Cardiac septum (tissue), 1 donor: Measurements from ENCODE around the gene PCNX2. TPM values are rescaled to one million over a fixed set of nuclear protein-coding genes. Genes with fewer than 3 reads are reported as not detected.
"Not testable (repeated sequence)": the region's sequence is repeated elsewhere in the genome, so short reads cannot be mapped to it uniquely, and the experiment has no call there.

ENCODE experiments used
- DNase-seq: peaks from one replicate; pipeline ENCODE4 v3.0.0-alpha.2; 2020; ENCODE audit warnings: low spot score
- intact Hi-C: fragments of 100-400 bp; cut with DNase I; formaldehyde crosslinking; loops from one replicate; pipeline ENCODE4 v1.14.0; 2022
- total RNA-seq: library from RNA; stranded (reverse); fragmentation: NEBNext Ultra II Directional; extraction: Animal tissue kit (Norgen Biotek cat#: 25700); gene quantifications from one replicate; pipeline ENCODE4 v1.2.1, GENCODE V29; 2021
- donor health status: DM: no; HTN: no; CAD: no.

Gene PCNX2
- total RNA-seq, 1 donor from 2014 or later, result 4.2 TPM

DNA sequence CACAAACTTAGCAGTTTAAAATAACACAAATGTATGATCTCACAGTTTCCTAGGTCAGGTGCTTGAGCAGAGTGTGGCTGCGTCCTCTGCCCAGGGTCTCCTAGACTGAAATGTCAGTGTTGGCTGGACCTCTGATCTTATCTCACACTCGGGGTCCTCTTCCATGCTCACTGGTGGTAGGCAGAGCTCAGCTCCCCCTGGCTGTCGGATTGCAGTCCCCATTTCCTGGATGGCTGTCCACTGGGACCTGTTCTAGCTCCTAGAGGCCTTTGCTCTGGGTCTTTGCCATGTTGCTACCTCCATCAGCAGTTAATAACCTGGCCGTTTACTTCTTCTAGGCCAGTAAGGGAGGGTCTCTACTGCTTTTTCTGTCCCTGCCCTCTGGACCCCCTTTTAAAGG is 107.5 kb downstream of the PCNX2 start:
- DNase-seq, result no peak
- intact Hi-C loops, result no loop called here

DNA sequence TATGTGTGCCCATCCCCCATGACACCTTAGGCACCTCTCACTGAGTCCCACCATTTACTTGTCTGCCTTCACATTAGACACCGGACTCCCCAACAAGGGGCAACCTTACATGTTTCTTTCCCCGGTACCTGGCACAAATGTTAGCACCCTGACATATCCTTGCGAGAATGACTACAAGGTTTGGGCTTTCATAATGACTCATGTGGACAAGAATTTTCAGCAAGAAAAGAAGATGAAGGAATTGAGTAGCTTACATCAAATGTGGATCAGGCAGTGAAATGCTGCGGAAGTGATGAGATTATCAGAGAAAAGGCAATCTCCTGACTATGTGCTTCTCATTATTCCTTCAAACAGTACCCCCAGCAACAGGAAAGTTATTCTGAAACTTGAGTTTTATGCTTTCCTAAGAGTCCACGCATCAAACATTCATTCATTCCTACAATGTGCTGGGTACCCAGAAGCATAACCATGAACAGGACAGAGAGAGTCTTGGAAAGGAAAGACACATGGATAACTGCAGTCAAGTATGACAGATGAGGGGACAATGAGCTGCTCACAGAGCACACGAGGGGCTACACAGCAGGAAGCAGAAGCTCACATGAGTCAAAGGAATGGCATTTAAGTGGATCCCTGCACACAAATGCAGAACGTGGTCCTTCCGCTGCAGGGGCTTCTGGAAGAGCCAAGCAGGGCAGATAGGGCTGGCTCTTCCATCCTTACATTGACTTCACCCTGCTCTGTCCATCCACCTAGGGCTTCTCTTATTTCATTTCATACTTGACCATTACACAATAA is 112.1 kb downstream of the PCNX2 start:
- intact Hi-C loops, result no loop called here

DNA sequence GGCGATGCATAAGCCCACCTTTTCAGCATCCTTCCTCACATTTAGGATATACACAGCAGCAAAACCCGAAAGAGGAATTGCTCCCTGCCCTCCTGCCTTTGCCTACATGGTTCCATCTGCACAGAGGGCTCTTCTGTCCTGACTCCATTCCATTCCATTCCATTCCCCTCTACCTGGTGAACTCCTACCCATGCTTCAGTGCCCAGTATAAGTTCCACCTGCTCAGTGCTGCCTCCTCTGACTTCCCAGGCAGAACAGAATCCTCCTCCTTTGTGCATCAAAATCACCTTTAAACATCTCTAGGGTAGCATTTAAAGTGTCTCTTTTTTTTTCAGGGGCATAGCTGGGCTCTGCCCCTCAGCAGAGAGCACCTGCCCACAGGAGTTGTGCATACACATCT is 112.9 kb downstream of the PCNX2 start:
- DNase-seq, result no peak
- intact Hi-C loops, result no loop called here

More for the DNA sequence above, 112.1 kb downstream of the PCNX2 start:
- no peak for DNase-seq

DNA sequence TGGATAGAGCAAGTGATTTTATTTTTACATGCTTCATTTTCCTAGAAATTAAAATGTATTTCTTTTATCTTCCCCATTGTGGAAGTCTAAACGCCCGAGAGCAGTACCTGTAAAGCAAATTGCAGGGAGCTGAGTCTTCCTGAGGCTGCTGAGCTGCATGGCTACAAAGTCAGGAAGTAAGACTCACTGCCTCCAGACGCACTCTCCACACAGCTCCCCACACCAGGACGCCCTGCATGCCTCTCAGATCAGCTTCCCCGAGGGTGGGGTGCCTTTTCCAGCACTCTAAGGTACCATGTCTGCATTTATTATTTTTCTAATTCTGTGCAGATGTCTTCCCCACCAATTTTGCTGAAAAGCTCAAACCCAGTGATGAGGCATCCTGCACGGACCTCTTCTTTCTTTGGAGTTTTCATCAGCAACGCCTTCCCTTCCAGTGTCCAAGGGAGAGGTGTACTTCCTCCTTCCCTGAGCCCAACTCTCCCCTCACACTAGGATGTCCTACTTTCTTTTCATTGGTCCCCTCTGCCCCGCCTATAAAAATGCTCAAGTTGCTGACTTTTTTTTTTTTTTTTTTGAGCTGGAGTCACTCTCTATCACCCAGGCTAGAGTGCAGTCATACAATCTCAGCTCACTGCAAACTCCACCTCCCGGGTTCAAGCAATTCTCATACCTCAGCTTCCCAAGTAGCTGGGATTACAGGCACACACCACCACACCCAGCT is 114.7 kb downstream of the PCNX2 start:
- intact Hi-C loops, result no loop called here
- no peak for DNase-seq

DNA sequence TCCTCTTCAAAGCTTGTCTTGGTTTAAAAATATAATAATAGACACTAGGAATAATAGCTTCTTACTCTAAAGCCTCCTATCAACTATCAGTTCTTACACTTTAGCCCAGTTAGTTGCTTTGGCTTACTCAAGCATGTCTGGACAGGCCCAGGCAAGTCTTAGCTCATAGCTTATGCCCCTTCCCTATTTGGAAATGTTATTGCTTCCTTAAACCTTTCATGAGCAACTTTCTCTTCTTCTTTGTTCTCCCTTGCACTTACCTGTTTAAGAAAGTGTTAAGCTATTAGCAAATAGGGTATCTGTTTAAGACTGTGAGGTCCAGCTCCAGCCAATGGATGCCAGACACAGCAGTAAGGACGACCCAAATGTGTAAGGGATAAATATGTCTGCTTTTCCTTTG is 115.9 kb downstream of the PCNX2 start:
- intact Hi-C loops, DNase-seq: not testable (repeated sequence)

DNA sequence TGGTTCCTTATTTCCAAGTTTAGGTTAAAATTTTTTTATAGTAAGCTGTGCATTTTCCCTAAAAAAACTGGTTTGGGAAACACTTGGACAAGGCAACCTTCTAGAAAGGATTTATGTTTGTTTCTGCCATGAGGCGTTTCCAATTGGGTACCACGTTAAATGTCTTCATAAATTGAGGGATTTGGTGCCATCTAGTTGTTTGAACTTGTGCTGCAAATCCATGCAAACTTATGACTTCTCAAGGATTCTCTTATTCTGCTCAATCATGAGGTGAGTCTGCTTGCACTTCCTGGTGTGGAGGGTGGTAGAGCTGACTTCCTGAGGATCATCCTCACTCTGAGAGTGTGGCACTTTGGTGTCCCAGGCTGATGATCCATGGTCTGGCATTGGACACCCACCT is 123.3 kb downstream of the PCNX2 start:
- no peak for DNase-seq
- intact Hi-C loops, result loop anchor here (5.0 kb wide), 1 partner anchor 535 kb away; no protein-coding TSS in a partner anchor

DNA sequence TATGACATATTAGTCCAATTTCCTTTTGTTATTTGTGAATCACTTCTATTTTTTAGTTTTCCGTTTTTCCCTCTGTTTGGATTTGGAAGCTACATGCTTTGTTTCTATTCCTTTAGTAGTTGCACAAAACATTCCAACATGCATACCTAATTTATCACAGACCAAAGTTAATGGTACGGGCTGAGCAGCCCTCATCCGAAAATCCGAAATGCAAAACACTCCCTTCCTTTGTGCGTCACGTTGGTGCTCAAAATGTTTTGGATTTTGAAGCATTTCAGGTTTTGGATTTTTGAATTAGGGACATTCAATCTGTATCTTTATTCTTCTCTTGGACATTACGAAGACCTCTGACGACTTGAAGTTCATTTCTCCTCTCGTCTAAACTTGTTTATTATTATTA is 124.8 kb downstream of the PCNX2 start:
- intact Hi-C loops, result loop anchor here (5.0 kb wide), 1 partner anchor 533 kb away; no protein-coding TSS in a partner anchor

DNA sequence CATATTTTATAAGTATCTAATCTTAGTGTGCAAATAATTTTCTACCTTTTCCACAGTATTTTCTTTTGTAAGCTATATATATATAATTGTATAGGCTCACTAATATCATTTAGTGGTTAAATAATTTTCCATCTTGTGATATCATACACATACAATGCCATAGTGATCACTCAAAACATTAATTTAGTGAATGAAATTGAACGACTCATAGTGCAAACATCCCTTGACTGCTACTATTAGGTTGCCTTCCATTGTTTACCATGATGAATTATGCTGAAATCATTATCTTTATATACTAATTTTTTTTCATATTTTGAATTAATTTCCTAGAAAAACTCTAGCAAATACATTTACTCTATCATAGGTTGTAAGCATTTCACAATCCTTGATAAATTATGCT is 127.1 kb downstream of the PCNX2 start:
- intact Hi-C loops, result no loop called here
- DNase-seq, result no peak

More for the DNA sequence above, 124.8 kb downstream of the PCNX2 start:
- DNase-seq, result no peak

DNA sequence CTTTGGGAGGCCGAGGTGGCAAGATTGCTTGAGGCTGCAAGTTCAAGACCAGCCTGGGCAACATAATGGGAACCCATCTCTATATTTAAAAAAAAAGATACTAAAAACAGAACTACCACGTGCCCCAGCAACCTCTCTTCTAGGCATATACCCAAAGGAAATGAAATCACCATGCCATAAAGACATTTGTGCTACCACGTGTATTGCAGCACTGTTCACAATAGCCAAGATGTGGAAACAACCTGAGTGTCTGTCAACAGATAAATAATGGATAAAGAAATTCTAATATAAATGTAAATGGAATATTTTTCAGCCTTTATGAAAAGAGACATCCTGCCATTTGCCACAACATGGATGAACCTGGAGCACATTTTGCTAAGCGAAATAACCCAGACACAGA is 128.6 kb downstream of the PCNX2 start:
- intact Hi-C loops, result no loop called here

DNA sequence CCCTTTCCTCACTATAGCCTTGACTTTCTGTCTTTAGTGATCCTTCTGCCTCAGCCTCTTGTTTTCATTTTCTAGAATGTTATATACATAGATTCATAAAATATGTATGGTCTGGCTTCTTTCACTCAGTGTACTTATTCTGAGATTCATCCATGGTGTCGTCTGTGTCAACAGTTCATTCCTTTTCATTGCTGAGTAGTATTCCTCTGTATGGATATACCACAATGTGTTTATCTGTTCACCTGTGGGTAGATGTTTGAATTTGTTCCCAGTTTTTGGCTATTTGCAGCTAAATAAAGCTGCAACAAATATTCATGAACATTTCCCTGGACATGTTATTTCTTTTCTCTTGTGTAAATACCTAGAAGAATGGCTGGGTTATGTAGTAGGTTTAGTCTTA is 131.8 kb downstream of the PCNX2 start:
- intact Hi-C loops, result no loop called here
- no peak for DNase-seq

More for the DNA sequence above, 128.6 kb downstream of the PCNX2 start:
- DNase-seq, result no peak

DNA sequence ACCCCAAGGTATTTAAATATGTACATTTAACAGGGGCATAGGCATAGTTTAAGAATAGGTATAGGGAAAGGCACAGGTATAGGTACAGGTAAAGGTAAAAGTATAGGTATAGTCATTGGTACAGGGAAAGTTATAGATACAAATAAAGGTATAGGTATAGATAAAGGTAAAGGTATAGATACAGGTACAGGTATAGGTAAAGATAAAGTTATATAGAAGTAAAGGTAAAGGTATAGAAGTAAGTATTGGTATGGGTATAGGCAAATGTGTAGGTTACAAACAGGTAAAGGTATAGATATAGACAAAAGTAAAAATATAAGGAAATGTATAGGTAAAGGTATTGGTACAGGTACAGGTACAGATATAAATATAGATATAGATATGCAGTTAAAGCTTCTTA is 137.2 kb downstream of the PCNX2 start:
- intact Hi-C loops, result no loop called here
- no peak for DNase-seq

DNA sequence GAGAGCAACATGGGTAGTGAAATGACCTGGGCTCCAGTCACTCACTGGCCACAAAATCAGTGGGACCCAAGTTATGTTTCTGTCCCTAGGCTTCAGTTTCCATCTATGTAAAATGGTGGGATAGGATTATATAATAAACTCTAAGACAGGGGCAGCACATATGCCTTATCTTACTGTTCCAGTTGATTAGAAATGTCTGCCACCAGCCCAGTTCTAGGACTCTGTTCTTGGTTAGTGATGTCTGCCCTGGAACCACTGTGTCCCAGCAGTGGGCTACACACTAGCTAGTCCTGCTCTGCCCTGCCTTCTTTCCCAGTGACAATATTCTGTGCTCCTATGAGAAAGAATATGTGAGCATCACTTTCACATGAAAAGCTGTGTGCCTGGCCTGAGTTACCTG is 138.3 kb downstream of the PCNX2 start:
- DNase-seq, result no peak
- intact Hi-C loops, result no loop called here

DNA sequence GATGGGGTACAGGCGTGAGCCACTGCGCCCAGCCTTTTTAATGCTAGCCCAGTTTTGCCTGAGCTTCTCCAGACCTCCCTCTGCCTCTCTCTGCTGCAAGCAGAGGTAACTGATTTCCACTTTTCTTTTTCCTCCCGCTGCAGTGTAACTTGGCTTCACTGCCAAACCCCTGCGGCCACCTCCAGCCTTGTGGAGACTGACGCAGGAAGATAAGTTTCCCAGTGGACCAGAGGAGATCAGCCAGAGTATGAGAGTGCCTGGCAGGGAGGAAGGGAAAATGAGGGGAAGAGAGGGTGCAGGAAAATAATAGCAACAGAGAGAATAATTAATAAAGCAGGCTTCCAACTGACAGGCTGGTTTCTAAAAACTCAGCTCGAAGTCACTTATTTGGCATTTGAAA is 143.7 kb downstream of the PCNX2 start:
- no peak for DNase-seq
- intact Hi-C loops, result no loop called here

DNA sequence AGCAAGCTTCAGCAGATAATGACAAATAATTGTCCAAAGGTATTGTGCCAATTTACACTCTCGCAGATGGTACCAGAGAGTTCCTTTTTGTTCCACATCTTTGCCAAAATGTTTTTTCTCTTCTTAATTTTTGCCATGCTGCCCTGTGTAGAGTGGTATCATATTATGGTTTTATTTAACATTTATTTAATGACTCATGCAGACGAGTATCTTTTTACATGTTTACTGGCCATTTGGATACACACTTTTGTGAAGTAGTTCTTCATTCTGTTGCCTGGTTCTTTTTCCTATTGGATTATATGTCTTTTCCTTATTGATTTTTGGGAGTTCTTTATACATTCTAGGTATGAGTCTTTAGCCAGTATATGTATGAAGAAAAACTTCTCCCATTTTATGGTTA is 151.1 kb downstream of the PCNX2 start:
- no peak for DNase-seq
- intact Hi-C loops, result no loop called here

DNA sequence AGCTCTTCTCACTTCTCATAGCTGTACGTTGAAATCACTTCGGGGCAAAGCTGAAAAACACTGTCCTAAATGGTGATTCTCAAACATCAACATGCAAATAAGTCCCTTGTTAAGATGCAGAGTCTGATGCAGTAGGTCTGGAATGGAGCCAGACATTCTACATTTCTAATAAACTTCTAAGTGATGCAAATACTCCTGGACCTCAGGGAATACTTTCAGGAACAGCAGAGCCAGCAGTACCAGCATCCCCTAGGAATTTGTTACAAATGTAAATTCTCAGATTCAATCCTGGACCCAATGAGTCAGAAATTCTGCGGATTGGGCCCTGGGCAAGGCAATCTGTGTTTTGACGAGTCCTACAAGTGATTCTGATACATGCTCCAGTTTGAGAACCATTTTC is 152.3 kb downstream of the PCNX2 start:
- intact Hi-C loops, result no loop called here
- no peak for DNase-seq

DNA sequence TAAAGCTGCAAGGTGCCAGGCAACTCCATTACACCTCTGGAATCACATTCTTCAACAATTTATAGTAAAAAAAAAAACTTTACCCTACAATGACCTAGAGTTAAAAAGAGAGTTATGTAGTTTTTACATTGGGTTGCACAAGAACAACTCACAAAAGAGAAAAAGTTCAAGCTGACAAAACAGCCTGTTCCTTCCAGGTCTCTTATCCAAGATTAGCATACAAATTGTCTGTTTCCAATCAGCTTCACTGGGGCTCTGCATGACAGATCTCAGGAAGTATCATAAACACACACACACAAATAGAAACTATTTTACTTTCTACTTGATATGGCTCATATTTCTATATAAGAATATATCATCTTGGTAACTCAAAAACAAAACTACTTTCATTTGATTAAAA is 154.6 kb downstream of the PCNX2 start:
- DNase-seq, result no peak
- intact Hi-C loops, result no loop called here

DNA sequence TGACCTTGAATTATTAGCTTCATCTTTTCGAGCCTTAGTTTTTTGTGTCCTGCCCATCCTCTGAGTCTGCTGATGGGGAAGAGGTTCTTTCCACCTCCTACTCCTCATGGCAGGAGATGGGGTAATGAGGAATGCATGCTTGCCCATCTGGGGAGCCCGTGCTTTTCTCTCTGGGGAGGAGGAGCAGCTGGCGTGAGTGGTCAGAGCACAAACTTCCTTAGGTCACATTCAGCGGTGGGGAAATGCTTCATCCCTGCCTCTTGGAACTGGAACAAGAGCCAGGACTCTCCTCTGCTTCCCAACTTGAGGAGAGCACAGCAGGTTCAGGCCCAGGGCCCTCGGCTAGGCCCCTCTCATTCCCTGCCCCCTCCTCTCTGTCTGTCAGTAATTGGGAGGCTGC is 155.0 kb downstream of the PCNX2 start:
- intact Hi-C loops, result no loop called here
- no peak for DNase-seq

DNA sequence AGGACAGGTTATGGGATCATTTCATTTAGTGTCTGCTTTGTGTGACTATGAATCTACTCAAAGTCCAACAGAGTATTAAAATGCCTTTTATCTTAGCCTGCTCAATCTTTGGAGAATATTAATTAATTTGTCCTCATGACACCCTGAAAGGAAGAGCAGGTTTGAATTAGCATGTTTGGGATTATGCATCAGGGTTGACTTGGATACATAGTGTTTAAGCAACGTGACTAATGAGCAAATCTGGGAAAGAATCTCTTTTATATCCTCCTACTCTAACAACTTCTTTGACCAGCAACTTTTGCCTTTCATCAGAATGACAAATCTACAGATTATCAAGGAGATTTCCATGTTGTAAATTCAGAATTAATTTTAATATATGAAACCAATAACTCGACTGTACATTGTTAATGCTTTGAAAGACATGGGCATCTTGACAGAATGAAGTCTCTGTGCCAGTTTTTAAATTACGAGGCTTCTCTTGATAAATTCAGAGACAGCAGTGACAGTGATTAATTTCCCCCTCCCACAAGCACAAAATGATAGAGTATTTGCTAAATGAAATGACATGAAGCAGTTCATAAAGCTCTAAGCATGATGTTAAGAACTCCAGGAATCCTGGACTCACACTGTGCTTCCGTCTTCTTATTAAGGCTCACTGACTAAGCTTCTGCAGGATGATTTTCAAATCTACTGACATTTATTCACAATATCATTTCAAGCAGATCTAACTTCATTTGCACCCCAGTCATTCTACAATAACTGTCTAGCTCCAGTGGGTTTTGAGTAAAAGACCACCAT is 156.5 kb downstream of the PCNX2 start:
- intact Hi-C loops, result no loop called here
- DNase-seq, result no peak

DNA sequence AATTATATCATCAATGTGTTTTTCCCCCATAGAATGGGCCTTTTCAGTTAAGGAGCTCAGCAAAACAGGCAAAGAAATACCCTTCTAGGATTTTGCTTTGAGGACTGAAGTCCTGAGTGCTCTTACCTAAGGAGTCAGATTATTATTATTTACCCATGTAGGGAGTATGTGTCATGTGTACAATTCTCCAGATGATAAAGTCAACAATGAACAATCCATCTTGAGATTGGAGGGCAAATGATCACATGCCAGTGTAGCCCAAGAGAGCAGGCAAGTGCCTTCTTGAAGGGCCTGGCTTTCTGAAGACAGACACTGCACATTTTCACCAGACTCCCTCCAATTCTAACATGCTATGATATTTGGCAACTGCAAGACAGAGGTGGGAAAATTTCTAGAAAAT is 159.7 kb downstream of the PCNX2 start:
- intact Hi-C loops, result no loop called here
- DNase-seq, result no peak

DNA sequence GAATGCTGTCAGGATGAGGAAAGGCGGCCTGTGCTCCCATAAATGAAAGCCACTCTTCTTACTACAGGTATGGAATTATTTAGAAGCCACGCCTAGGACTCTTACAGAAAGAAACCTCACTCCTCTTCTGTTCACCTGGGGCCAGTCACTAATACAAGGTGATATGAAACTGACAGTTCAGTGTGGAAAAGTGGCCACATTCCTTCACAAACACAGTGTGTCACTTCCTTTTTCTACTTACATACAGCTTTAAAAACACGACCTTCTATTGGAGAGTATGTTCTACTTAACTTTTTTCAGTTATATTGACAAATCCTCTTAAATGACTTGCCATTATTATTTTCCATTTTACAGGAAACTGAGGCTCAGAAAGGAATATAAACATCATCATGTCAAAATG is 163.1 kb downstream of the PCNX2 start:
- intact Hi-C loops, result no loop called here
- no peak for DNase-seq
